Spleen (tissue), 7 donors: ENCODE measurements around the gene ZNF292.

Experiments
- POLR2A ChIP-seq, 3 donors: fragments of 450-650 bp; IDR thresholded peaks; one replicate each; pipeline ENCODE4 v1.5.1; 2017; ENCODE audit warnings: antibody characterized with exemption in 3 of 3, mild to moderate bottlenecking in 1 of 3
- TF ChIP-seq, protein P1 (sequence below), 11 experiments: fragments of 200-600 bp in 7 of 11; fragments of 450-650 bp in 4 of 11; sonication (generic) in 4 of 11; IDR thresholded peaks in 8 of 11; conservative IDR thresholded peaks in 3 of 11; 1 replicate in 7 of 11; 2 replicates in 4 of 11; pipeline versions ENCODE4 v1.4.0 to v1.8.0; 2016 to 2021; ENCODE audit warnings: antibody characterized with exemption in 11 of 11, inconsistent platforms in 4 of 11, mild to moderate bottlenecking in 1 of 11
- donor health status: DM: no; HTN: no; CAD: no; lungs with moderate emphysema.
- donor health status: DM: no; HTN: no; CAD: no.
- donor health status: DM: no; HTN: no; CAD: no.

DNA sequence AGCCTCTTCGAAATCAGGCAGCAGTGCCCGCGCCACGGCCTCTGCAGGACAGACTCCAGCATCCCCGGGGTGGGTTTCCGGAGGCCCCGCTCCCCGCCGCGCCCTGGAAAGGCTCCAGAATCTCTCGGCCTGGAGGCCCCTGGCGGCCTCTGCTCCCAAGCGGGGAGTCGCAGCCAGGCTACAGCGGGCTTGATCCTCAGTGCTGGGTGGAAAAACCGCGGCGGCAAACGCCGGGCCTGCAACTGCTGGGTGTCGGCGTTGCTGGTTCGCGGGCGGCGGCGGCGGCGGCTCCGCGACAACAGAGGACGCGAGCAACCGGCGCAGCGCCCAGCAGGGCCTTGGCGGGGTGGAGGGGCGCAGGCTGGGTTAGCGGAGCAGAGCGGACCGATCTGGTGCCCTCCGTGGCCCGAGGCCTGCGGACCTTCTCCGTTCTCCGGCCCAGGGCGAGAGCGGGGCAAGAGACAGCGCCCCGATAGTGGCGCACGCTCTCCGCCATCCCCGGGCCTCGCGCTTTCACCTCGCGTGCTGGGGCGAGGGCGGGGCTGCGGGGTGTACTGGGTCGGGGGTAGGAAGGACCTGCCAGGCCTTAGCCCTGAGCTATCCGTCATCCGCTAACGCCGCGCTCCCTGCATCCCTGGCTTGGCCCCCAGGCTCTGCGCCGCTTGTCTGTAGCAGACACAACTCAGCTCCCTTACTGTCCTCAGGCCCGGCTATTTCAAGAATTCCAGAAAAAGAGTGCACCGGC lies 3.4 kb upstream of the ZNF292 start:
- TF ChIP-seq, protein P1, sequence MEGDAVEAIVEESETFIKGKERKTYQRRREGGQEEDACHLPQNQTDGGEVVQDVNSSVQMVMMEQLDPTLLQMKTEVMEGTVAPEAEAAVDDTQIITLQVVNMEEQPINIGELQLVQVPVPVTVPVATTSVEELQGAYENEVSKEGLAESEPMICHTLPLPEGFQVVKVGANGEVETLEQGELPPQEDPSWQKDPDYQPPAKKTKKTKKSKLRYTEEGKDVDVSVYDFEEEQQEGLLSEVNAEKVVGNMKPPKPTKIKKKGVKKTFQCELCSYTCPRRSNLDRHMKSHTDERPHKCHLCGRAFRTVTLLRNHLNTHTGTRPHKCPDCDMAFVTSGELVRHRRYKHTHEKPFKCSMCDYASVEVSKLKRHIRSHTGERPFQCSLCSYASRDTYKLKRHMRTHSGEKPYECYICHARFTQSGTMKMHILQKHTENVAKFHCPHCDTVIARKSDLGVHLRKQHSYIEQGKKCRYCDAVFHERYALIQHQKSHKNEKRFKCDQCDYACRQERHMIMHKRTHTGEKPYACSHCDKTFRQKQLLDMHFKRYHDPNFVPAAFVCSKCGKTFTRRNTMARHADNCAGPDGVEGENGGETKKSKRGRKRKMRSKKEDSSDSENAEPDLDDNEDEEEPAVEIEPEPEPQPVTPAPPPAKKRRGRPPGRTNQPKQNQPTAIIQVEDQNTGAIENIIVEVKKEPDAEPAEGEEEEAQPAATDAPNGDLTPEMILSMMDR (IDR thresholded peaks at IDR 0.05 in 8 of 11, conservative IDR thresholded peaks at IDR 0.05 in 3 of 11): peak in 1 of 11 experiments; percentile 10
- TF ChIP-seq POLR2A (IDR thresholded peaks at IDR 0.05): no peak
